ENCODE data around the gene PGA4.
A peak's percentile ranks its signal among the peaks of the same experiment; 100 is the strongest.
"Not testable (repeated sequence)": the region's sequence is repeated elsewhere in the genome, so short reads cannot be mapped to it uniquely, and the experiment has no call there.

Gene PGA4

DNA sequence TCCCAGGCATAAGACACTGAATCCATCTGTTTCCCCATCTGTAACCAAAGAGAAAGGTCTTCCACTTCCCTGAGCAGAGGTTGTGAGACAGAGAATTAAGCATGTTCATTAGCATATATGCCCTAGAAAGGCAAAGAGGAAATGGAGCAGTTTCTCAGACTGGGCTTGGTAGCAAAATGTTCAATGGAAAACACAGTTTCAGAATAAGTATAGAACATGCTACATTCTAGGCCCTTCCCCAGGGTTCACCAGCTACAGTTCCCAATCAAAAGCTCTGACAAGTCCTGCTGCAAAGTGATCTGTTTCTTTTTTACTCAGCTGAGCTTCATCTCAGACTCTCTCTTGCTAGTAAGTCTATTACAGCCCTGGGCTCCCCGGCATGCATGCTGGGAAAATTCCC, 30.2 kb downstream of the PGA4 start:
- not testable (repeated sequence) for DNase-seq

- DNase-seq, result peak; percentile 67 to 76
Observed at GRCh38 chr11:61254403-61255025, 32.4 kb downstream of the PGA4 start.

DNA sequence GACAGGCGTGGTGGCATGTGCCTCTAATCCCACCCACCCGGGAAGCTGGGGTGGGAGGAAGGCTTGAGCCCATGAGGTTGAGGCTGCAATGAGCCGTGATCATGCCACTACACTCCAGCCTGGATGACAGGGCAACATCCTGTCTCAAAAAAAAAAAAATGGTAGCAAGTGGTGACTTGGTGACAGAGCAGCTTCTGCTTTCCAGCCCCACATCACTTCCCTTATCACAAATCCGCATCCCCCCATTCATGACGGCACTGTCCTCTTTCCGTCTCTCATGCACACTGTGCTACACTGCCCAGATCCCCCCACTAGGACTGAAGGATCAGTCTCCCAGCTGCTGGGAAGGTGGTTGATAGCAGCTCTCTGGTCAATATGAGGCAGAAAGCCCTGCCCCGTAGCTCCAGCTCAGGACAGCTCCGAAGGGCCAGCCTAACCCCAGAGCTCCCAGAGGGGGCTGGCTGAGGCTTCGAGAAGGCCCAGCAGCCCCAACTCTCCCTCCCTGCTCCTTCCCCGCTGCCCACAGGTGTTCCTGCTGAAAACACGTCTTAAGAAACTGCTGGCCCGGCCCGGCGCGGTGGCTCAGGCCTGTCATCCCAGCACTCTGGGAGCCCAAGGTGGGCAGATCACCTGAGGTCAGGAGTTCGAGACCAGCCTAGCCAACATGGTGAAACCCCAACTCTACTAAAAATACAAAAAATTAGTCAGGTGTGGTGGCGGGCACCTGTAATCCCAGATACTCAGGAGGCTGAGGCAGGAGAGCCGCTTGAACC, 34.7 kb downstream of the PGA4 start:
- no peak for DNase-seq

- no peak for DNase-seq
Observed at GRCh38 chr11:61258546-61258945, 36.4 kb downstream of the PGA4 start.

DNA sequence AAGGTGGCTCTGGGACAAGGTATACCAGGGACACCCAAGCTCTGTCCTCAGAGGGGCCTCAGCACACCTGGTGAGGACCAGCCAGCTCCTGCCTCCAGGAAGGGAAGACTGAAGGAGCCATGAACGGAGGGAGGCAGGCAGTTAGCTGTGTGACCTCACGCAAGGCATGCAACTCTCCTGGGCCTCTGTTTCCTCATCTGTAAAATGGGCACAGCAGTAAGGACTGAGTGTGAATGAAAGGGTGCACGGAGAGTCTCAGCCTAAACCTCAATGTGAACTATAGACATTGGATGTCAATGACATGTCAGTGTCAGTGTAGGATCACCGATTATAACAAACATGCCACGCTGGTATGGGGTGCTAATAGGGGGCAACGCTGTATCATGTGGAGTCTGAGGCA, 37.2 kb downstream of the PGA4 start:
- DNase-seq, result no peak

GRCh38 chr11:61264371-61264770, 42.2 kb downstream of the PGA4 start:
- no peak for DNase-seq

DNA sequence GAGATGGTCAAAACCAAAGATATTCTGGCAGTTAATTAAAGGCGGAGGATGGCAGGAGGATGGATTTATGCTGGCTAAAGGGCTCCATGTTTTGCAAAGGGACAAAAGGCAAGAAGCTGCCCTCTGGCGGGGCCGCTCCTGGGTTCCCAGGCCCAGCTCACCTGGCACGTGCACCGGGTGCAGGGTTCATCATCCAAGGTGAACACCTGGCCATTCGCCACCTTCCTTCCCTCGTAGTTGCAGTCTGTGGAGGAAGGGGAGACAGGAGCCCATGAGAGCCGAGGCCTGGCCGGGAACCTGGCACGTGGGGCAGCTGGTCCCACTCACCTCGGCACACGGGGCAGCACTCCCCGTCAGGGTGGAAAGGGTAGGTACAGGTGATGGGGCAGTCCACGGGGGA, 42.6 kb downstream of the PGA4 start:
- no peak for DNase-seq

DNA sequence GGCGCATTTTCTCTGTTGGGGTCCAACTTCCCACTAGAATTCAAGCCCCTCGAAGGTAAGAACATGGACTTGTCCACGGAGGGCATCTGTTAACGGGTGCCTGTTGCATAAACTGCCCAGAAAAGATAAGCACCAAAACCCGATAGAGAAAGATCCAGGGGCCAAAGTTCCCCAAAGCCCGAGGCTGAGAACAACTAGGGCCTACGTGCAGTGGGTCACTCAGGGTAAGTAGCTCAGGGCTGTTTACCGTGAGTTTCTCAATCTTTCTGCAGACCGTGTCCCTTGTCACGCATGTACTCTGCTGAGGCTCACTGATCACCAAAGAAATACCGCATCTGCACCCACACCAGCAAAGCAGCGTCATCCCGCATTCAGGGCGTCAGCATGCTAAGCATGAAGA, 43.2 kb downstream of the PGA4 start:
- DNase-seq, result no peak

GRCh38 chr11:61266602-61267001, 44.5 kb downstream of the PGA4 start:
- no peak for DNase-seq

- DNase-seq, result no peak
Observed at GRCh38 chr11:61267437-61267841, 45.3 kb downstream of the PGA4 start.

DNA sequence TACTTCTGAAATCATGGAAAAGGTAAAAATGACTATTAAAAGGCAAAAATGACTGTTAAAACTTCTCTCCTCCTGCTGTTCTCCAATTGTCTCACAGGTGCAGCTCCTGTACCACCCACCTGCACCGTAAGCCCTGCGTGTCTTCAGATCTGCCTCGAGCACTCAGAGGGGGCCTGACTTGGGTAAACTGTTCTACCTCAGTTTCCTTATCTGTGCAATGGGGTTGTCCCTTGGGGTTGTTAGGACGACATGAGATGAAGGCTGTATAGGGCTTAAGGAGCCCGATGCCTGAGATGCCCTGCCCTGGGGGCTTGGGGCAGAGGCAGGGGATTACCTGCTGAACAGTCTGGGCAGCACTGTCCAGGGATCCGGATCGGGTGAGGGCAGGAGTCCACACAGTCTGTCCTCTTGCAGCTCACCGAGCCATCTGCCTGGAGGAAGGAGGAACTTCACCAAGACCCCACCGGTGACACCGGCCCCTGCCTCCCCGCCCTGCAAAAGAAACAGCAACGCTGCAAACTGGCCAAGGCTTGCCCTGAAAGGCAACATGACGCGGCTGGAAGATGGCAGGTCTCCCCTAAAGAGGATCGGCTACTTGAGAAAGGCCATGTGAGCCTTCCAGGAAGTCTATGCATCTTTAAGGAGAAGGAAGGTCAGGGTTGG, 46.6 kb downstream of the PGA4 start:
- no peak for DNase-seq

DNA sequence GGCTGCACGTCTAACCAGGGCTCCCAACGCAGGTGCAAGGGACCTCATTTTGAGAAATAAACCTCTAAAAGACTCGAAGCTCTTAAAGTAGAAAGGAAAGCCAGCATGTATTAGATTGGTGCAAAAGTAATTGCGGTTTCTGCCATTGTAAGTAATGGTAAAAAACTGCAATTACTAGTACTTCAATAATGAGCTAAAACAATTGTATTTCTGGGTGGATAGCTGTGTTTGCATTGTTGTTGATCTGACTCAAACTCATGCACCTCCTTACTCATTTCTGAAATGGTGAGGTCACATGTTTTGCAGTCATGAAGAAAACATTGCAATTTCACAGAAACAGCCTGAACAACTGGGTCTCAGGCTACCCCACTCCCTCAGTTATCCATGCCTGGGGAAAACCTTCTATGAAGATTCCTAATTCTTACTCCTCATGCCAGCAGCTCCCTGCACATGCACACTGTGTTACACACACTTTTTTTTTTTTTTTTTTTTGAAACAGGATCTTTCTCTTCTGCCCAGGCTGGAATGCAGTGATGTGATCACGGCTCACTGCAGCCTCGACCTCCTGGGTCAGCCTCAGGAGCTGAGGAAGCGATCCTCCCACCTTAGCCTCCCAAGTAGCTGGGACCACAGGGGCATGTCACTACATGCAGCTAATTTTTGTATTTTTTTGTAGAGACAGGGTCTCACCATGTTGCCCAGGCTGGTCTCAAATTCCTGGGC, 48.4 kb downstream of the PGA4 start:
- DNase-seq, result no peak

DNA sequence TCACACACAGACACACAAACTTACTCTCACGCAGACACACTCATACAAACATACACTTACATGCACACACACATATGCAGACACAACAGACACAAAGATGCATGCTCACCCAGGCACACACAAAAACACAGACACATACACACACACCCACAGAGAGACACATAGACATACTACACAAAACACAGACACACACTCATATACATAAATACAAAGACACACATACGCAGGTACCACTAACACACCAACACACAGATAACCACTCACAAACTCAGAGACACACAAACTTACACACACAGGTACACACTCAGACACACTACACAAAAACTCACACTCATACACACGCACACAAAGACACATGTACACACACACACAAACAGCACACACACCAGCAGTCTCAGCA, 50.6 kb downstream of the PGA4 start:
- DNase-seq, result no peak

- no peak for DNase-seq
Observed at GRCh38 chr11:61273178-61274078, 51.3 kb downstream of the PGA4 start.

DNA sequence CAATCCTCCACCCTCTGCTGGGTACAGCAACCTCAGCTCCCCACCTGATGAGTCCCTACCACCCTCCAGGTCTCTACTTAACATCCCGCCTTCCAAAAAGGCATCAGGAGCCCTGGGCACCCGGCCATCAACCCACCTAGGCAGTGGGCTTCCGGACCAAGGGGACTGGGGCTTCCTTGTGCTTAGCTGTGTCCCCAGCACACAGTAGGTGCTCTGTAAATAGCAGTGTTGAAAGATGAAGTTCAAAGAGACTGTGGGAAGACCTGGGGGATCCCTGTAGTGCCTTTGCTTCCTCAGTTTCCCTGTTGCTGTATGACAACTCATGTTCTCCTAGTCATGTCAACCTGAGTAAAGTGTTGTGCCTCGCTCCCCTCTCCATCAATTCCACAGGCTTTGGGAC, 51.9 kb downstream of the PGA4 start:
- DNase-seq, result no peak

- no peak for DNase-seq
Observed at GRCh38 chr11:61275191-61275590, 53.0 kb downstream of the PGA4 start.

DNA sequence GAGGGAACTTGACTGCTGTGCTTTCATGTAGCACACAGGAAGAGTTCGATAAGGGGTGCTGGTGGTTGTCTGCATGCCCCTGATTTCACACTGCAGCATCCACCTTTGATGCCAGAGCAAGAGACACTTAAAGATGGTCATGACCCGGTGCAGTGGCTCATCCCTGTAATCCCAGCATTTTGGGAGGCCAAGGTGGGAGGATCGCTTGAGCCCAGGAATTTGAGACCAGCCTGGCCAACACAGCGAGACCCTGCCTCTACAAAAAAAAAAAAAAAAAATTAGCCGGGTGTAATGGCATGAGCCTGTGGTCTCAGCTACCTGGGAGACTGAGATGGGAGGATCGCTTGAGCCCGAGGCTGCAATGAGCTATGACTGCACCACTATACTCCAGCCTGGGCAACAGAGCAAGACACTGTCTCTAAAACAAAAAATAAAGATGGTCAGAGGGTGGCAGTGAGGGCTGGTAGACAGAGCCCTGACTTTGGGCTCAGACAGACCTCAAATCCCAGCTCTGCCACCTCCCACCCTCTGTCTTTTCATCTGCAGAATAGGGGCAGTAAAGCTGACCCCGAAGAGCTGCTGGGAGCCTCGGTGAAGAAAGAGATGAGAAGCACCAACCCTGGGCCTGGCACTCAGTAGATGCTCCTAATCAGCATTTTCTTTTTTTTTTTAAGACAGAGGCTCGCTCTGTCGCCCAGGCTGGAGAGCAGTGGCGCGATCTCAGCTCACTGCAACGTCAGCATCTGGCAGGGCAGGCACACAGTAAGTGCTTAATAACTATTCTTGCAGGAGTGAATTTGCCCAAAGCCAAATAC, 55.2 kb downstream of the PGA4 start:
- no peak for DNase-seq

GRCh38 chr11:61278001-61278470, 55.9 kb downstream of the PGA4 start:
- DNase-seq, result no peak

- DNase-seq, result no peak
Observed at GRCh38 chr11:61279934-61280659, 58.0 kb downstream of the PGA4 start.

DNA sequence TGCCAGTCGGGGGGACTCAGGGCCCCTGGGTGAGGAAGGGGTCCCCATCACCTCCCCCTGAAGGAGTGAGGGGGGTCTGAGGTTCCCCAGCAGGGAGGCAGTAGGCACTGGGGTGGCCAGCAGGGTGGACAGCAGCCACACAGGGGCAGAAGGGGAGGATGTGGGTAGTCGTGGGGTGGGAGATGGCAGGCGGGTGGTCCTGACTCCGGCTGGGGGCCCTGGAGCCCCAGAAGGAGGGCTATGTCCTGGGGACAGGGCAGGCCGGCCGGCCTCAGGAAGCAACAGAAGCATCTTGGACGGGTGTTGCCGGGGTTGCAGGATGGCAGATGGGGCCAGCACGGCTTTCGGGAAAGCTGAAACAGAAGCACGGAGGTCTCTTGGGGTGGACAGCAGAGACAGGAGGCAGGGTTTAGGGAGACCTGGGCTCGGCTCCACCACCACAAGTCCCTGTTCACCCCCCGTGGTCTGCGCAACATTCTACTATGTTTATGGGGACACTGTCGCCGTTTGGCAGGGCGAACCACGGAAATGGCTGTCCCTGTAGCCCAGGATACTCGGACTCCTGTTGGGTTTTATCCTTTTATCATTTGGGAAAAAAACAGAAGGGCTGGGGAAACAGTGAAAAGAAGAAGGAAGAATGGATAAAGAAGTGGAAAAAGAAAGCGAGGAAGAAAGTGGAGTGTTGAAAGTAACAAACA, 58.9 kb downstream of the PGA4 start:
- DNase-seq, result no peak

Measured in stimulated activated CD4-positive, alpha-beta T cell treated with anti-CD3 and anti-CD28 coated beads, Interleukin-2, amount 100 ng/mL, for 24 hours (primary cell).